Stomach (tissue), 9 donors: ENCODE results near the gene ZNF512. TPM values are rescaled to one million over a fixed set of nuclear protein-coding genes. Genes with fewer than 3 reads are reported as not detected.
"Not testable (repeated sequence)": the region's sequence is repeated elsewhere in the genome, so short reads cannot be mapped to it uniquely, and the experiment has no call there.

Source experiments
- DNase-seq, 2 donors: peaks; one replicate each; pipeline versions ENCODE4 v3.0.0 to v3.0.0-alpha.2; 2013 to 2019
- H3K27ac ChIP-seq, 5 donors: fragments of 200-600 bp in 4 of 5; sonication (generic) in 4 of 5; one replicate each; pipeline ENCODE4 v1.5.1; 2013 to 2019; ENCODE audit warnings: mild to moderate bottlenecking in 1 of 5, moderate library complexity in 1 of 5
- H3K27me3 ChIP-seq, 3 donors: fragments of 200-600 bp; sonication (generic); one replicate each; pipeline ENCODE4 v1.5.1; 2017 to 2019; ENCODE audit warnings: mixed run types in 1 of 3
- H3K36me3 ChIP-seq, 4 donors: fragments of 200-600 bp; sonication (generic); 1 replicate in 3 of 4; 2 replicates in 1 of 4; pipeline ENCODE4 v1.5.1; 2016 to 2019
- H3K4me1 ChIP-seq, 4 donors: fragments of 200-600 bp; sonication (generic); one replicate each; pipeline ENCODE4 v1.5.1; 2016 to 2019
- H3K4me3 ChIP-seq, 4 donors: fragments of 200-600 bp; sonication (generic) in 3 of 4; one replicate each; pipeline ENCODE4 v1.5.1; 2016 to 2019; ENCODE audit warnings: mild to moderate bottlenecking in 1 of 4
- H3K9me3 ChIP-seq, 4 donors: fragments of 200-600 bp; sonication (generic); one replicate each; pipeline ENCODE4 v1.5.1; 2016 to 2019
- EP300 ChIP-seq: sonication (generic); formaldehyde crosslinking; IDR thresholded peaks from one replicate; pipeline ENCODE4 v1.6.1; 2017; ENCODE audit warnings: antibody characterized with exemption
- POLR2A ChIP-seq, 4 donors: fragments of 450-650 bp; IDR thresholded peaks; one replicate each; pipeline ENCODE4 v1.6.1; 2016; ENCODE audit warnings: antibody characterized with exemption in 4 of 4, control low read depth in 2 of 4, mild to moderate bottlenecking in 1 of 4, moderate library complexity in 1 of 4
- POLR2AphosphoS5 ChIP-seq, 3 donors: sonication (generic); formaldehyde crosslinking; IDR thresholded peaks; one replicate each; pipeline ENCODE4 v1.6.1; 2016; ENCODE audit warnings: antibody characterized with exemption in 3 of 3
- WGBS, 5 donors: extraction: QIAGEN DNeasy Blood & Tissue Kit in 3 of 5; methylation state at CpG; one replicate each; pipeline versions ENCODE4 v1.1.5 to v1.1.7; 2013 to 2018; 5-methylcytosine and 5-hydroxymethylcytosine counted together
- intact Hi-C: fragments of 100-400 bp; cut with DNase I; formaldehyde crosslinking; loops from one replicate; pipeline ENCODE4 v1.15.1; 2023; ENCODE audit warnings: low total_unique reads
- polyA plus RNA-seq, 3 donors: library from polyadenylated mRNA; stranded (reverse); fragments of 200-250 nt; gene quantifications; one replicate each; pipeline ENCODE4 v1.2.3, GENCODE V29; 2013
- total RNA-seq, 5 donors: library from RNA; depleted of rRNA; stranded (reverse); fragments of >200 nt; gene quantifications; one replicate each; pipeline versions ENCODE4 v1.1.0 to v1.2.3, GENCODE V29; 2014 to 2016
- TF ChIP-seq, protein P1 (sequence below), 7 experiments: fragments of 450-650 bp in 4 of 7; fragments of 200-600 bp in 3 of 7; sonication (generic) in 3 of 7; IDR thresholded peaks; one replicate each; pipeline ENCODE4 v1.5.1; 2016 to 2019; ENCODE audit warnings: antibody characterized with exemption in 7 of 7, control low read depth in 2 of 7, mild to moderate bottlenecking in 1 of 7
- donor health status: healthy with polysubstance abuse.
- donor health status: Bipolar disorder and iron deficiency.
- donor health status: healthy.

ZNF512 gene
- total and polyA plus RNA-seq, 8 donors: 6.4 to 35.8 (median 10.8) TPM

DNA sequence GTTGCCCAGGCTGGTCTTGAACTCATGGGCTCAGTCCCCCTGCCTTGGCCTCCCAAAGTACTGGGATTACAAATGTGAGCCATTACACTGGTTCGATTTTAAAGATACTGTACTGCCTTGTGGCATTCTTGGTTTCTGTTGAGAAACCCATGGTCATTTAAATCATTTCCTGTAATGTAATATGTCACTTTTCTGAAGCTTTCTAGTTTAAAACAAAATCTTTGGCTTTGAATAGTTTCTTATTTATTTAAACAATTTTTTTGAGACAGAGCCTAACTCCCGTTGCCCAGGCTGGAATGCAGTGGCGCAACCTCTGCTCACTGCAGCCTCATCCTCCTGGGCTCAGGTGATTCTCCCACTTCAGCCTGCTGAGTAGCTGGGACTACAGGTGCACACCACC, 8.9 kb downstream of the ZNF512 start:
- peaks cover 4 to 20% (median 8%) of the 10 kb centered on the region in 4 donors for H3K36me3 ChIP-seq
- H3K27me3 ChIP-seq: no peaks in the 10 kb centered on the region
- TF ChIP-seq POLR2AphosphoS5 (IDR thresholded peaks at IDR 0.05): no peak
- TF ChIP-seq, protein P1, sequence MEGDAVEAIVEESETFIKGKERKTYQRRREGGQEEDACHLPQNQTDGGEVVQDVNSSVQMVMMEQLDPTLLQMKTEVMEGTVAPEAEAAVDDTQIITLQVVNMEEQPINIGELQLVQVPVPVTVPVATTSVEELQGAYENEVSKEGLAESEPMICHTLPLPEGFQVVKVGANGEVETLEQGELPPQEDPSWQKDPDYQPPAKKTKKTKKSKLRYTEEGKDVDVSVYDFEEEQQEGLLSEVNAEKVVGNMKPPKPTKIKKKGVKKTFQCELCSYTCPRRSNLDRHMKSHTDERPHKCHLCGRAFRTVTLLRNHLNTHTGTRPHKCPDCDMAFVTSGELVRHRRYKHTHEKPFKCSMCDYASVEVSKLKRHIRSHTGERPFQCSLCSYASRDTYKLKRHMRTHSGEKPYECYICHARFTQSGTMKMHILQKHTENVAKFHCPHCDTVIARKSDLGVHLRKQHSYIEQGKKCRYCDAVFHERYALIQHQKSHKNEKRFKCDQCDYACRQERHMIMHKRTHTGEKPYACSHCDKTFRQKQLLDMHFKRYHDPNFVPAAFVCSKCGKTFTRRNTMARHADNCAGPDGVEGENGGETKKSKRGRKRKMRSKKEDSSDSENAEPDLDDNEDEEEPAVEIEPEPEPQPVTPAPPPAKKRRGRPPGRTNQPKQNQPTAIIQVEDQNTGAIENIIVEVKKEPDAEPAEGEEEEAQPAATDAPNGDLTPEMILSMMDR (IDR thresholded peaks at IDR 0.05): no peak
- TF ChIP-seq EP300: no peak
- TF ChIP-seq POLR2A (IDR thresholded peaks at IDR 0.05): no peak
- H3K4me1 ChIP-seq: peaks cover under 1 to 21% (median 10%) of the 10 kb centered on the region in 4 donors
- DNase-seq: no peak
- H3K4me3 ChIP-seq: no peak overlapping the region
- H3K27ac ChIP-seq: no peak overlapping the region
- WGBS, 5 donors: 86 to 89% (median 88%) methylated on average over 3 of the region's 3 CpGs
- H3K9me3 ChIP-seq: peaks cover 7 to 35% (median 21%) of the 10 kb centered on the region in 4 donors
- intact Hi-C loops: no loop called here

DNA sequence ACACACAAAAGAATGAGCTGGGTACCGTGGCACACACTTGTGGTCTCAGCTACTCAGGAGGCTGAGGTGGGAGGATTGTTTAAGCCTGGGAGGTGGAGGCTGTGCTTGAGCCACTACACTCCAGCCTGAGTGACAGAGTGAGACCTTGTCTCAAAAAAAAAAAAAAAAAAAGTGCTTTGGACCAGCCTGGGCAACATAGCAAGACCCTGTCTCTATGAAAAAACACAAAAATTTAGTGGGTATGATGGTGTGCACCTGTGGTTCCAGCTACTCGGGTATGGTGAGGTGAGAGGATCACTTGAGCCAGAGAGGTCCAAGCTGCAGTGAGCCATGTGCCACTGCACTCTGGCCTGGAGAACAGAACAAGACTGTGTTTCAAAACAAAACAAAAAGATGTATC, 10.4 kb downstream of the ZNF512 start:
- TF ChIP-seq, protein P1 (IDR thresholded peaks at IDR 0.05): no peak
- TF ChIP-seq POLR2A (IDR thresholded peaks at IDR 0.05) (no peak), EP300 (no peak), POLR2AphosphoS5 (IDR thresholded peaks at IDR 0.05) (no peak)
- Histone ChIP-seq H3K27me3 (no peaks in the 10 kb centered on the region), H3K4me3 (no peak overlapping the region), H3K36me3 (peaks cover 4 to 24% (median 8%) of the 10 kb centered on the region in 4 donors), H3K4me1 (peaks cover 5 to 16% (median 7%) of the 10 kb centered on the region in 4 donors), H3K9me3 (peaks cover 7 to 35% (median 21%) of the 10 kb centered on the region in 4 donors), H3K27ac (no peak overlapping the region)
- intact Hi-C loops: no loop called here
- no peak for DNase-seq
- 95 to 100% (median 97%) methylated on average over 2 of the region's 2 CpGs for WGBS, 5 donors

DNA sequence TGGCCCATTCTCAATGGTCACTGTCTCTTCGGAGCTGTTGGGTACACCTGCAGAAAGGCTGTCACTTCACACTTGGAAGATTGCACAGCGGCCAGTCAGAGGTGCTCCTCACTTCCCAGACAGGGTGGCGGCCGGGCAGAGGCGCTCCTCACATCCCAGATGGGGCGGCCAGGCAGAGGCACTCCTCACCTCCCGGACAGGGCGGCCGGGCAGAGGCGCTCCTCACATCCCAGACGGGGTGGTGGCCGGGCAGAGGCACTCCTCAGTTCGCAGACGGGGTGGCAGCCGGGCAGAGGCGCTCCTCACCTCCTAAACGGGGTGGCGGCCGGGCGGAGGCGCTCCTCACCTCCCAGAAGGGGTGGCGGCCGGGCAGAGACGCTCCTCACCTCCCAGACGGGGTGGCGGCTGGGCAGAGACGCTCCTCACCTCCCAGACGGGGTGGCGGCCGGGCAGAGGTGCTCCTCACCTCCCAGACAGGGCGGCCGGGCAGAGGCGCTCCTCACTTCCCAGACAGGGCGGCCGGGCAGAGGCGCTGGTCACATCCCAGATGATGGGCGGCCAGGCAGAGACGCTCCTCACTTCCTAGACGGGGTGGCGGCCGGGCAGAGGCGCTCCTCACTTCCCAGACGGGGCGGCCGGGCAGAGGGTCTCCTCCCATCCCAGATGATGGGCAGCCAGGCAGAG, 11.3 kb downstream of the ZNF512 start:
- H3K36me3 ChIP-seq: peaks cover 4 to 33% (median 16%) of the 10 kb centered on the region in 4 donors
- intact Hi-C loops, DNase-seq, H3K27me3 ChIP-seq, H3K4me3 ChIP-seq, H3K27ac ChIP-seq: not testable (repeated sequence)
- 96 to 99% (median 97%) methylated on average over 32 to 45 of the region's 45 CpGs for WGBS, 5 donors
- H3K4me1 ChIP-seq: peaks cover 5 to 20% (median 7%) of the 10 kb centered on the region in 4 donors
- peaks cover 7 to 35% (median 20%) of the 10 kb centered on the region in 4 donors for H3K9me3 ChIP-seq

DNA sequence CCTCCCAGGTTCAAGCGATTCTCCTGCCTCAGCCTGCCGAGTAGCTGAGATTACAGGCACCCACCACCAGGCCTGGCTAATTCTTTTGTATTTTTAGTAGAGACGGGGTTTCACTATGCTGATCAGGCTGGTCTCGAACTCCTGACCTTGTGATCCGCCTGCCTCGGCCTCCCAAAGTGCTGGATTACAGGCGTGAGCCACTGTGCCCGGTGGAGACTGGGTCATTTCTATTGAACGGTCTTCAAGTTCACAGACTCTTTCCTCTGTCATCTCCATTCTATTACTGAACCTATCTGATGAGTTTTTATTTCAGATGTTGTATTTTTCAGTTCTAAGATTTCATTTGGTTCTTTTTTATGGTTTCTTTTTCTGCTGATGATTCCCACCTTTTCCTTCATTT, 12.6 kb downstream of the ZNF512 start:
- H3K27ac ChIP-seq, H3K4me3 ChIP-seq, DNase-seq, intact Hi-C loops, H3K27me3 ChIP-seq: not testable (repeated sequence)
- H3K4me1 ChIP-seq: peaks cover 5 to 20% (median 7%) of the 10 kb centered on the region in 4 donors
- H3K9me3 ChIP-seq: peaks cover 6 to 31% (median 18%) of the 10 kb centered on the region in 4 donors
- 98 to 99% (median 98%) methylated on average over 9 of the region's 9 CpGs for WGBS, 5 donors
- H3K36me3 ChIP-seq: peaks cover 15 to 46% (median 28%) of the 10 kb centered on the region in 4 donors

DNA sequence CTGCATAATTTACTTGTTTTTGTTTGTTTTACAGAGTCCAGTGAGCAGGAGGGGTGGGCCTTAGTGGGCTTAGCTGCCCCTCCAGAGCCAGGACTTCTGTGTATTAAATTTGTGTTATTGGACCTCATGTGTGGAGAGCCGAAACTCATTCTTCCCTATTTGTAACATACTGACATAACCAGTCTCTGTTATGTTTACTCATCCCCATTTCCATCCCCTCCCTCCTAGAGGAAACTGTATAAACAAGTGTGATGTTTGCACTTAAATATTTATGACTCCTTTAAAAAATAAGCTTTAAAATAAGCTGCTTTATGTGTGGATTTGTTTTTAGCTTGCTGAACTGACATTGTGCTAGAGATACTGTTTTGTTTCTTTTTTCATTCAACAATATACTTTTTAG, 13.8 kb downstream of the ZNF512 start:
- no peak overlapping the region for H3K4me3 ChIP-seq
- WGBS, 5 donors: 71 to 84% (median 76%) methylated on average over 1 of the region's 1 CpG
- peaks cover 5 to 20% (median 7%) of the 10 kb centered on the region in 4 donors for H3K4me1 ChIP-seq
- H3K27ac ChIP-seq: no peak overlapping the region
- no peaks in the 10 kb centered on the region for H3K27me3 ChIP-seq
- intact Hi-C loops: no loop called here
- DNase-seq: no peak
- peaks cover 23 to 58% (median 40%) of the 10 kb centered on the region in 4 donors for H3K36me3 ChIP-seq
- TF ChIP-seq, protein P1 (IDR thresholded peaks at IDR 0.05): no peak
- TF ChIP-seq POLR2AphosphoS5 (IDR thresholded peaks at IDR 0.05): no peak
- no peak for TF ChIP-seq POLR2A (IDR thresholded peaks at IDR 0.05)
- TF ChIP-seq EP300: no peak
- peaks cover 0 to 19% (median 12%) of the 10 kb centered on the region in 4 donors for H3K9me3 ChIP-seq
